HCT116 (cell line): ENCODE data around the gene CACNA1C.

ENCODE experiments used
- CTCF ChIP-seq, 3 experiments: fragments of 200-600 bp in 1 of 3; sonication (generic) in 1 of 3; IDR thresholded peaks in 2 of 3; conservative IDR thresholded peaks in 1 of 3; 2 replicates each; pipeline ENCODE4 v1.5.1; 2012 to 2017; ENCODE audit warnings: low read depth in 2 of 3, low read length in 2 of 3, antibody characterized with exemption in 1 of 3, borderline replicate concordance in 1 of 3, control low read depth in 1 of 3, mild to moderate bottlenecking in 1 of 3, mixed read lengths in 1 of 3, mixed run types in 1 of 3, moderate library complexity in 1 of 3; ENCODE audit not compliant: insufficient read depth in 1 of 3
- EGR1 ChIP-seq: IDR thresholded peaks from 2 replicates; pipeline ENCODE4 v1.6.1; 2012; ENCODE audit warnings: low read depth
- EZH2 ChIP-seq: fragments of 200-600 bp; sonication (generic); IDR thresholded peaks from 2 replicates; pipeline ENCODE4 v1.6.1; 2017; ENCODE audit warnings: antibody characterized with exemption, mixed run types
- EZH2phosphoT487 ChIP-seq: fragments of 200-600 bp; IDR thresholded peaks from 2 replicates; pipeline ENCODE4 v1.6.1; 2018; ENCODE audit warnings: antibody characterized with exemption, borderline replicate concordance
- RAD21 ChIP-seq: IDR thresholded peaks from 2 replicates; pipeline ENCODE4 v1.6.1; 2012; ENCODE audit warnings: low read depth, mild to moderate bottlenecking

DNA sequence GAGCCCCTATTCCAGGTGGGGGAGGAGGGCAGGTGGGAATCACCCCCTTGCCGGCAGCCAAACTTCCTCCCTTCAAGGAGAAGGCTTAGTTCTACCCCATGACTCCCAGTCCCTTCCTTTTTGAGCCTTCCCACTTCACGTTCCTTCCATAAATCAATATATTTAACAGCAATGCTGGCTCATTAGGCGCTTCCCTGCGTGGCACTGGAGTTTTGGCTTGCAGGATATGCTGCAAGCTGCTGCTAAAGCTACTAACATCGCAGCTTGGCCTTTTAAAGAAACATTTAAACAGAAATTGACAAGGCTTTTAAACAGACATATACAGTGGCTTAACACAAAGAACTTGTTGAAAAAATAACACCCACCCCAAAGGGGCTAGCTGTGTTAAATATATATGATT, 434.0 kb downstream of the CACNA1C start:
- TF ChIP-seq CTCF (IDR thresholded peaks at IDR 0.05 in 2 of 3, conservative IDR thresholded peaks at IDR 0.05 in 1 of 3; ENCODE audit: borderline replicate concordance in 1 of 3, insufficient read depth in 1 of 3, low read depth in 2 of 3, low read length in 2 of 3) (no peak), EGR1 (no peak), EZH2 (no peak), RAD21 (no peak), EZH2phosphoT487 (no peak)
